ENCODE data around the gene SPI1.

The SPI1 gene

DNA sequence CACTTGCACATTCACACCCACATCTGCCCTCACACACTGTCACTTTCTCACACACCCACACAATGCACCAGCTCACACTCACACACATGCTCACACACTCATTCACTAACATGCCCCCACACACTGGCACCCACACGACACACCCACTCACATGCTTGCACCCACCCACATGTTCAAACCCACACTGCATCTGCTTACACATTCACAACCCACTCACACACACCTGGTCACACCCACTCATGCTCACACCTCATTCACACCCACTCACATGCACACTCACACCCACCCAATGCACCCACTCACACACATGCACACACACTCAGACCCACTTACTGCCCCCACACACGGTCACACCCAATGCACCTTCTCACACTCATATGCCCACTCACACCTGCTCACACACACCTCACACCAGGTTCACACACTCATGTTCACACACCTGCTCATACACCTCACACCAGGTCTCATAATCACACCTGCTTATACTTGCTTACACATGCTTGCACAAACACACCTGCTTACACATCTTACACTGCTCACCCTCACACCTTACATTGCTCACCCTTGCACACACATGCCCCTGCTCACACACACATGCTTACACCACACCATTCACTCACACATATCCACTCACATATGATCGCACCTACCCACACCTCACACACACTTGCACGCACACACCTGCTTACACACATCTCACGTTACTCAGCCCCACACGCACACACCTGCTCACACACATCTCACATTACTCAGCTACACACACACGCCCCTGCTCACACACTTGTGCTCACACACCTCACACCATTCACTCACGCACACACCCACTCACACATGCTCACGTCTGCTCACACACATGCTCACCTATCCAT is 22.0 kb downstream of the SPI1 start:
- no peak for DNase-seq

DNA sequence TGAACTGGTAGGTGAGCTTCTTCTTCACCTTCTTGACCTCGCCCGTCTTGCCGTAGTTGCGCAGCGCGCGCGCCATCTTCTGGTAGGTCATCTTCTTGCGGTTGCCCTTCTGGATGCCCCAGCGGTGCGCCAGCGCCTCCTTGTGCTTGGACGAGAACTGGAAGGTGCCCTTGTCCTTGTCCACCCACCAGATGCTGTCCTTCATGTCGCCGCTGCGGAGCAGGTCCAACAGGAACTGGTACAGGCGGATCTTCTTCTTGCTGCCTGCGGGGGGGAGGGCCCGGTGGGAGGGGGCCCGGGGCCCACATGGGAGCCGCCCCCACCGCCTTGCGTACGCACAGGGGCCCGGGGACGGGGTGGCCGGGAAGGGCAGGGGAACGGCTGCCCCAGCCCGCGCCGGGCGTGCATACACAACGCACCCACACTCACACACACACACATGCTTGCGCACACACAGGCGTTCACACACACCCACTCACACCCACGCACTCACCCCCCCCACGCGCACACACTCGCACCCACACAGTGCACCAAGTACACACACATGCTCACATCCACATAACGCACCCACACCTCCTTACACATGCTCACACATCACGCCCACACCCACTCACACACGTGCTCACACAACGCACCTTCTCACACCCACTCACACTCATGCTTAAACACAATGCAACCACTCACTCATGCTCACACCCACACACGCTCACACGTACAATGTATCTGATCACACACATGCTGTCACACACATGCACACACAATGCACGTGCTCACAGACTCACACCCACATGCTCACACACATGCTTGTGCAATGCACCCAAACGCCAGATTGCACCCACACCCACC is 22.8 kb downstream of the SPI1 start:
- DNase-seq: peak; percentile 91

DNA sequence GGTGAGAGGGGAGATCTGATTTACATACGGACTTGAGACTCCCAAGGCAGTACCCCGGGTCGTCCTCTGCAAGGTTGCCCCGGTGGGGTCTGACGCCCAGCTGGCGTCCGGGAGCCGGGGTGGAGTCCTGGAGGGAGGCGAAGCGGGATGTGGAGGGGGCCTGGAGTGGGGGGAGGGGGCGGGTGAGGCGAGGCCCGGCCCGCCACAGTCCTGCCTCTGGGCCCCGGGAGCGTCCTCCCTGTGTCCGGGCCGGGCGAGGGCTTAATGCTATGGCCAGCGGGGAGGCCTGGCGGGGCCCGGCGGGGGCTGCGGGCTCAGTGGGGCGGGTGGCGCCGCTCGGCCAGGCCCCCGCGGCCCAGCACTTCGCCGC is 23.4 kb downstream of the SPI1 start:
- peak; percentile 17 for DNase-seq

DNA sequence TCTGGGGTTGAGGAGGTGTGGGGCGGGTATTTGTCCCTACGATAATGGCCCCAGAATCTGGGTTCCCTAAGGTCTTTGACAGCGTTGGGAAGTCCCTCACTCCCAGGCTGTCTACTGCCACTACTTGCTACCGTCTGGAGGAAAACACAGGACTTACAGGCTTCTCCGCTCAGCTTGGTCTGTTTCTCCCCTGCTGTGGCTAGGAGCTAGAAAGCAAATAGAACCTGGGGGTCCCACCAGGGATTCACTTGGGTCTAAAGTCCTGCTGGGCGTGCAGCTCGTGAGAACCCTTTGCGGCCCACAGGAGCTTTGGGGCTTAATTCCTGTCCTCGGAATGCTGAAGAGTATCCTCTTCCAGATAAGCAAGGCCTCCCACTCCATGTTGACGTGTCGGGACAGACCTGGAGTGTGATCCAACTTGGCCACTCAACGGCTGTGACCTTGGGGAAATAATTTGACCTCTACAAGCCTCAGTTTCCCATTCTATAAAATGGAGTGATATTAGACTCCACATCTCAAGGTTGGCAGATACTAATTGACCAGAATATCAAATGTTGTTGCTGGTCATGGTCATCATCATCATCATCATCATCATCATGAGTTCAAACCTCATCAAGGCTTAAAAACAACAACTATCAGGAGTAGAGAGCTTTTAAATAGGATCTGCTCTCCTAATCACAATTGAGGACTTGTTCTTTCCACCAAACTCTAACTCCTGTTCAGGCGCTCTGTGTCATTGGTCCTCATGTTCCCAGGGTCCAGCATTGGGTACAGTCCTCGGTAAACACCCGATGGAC is 24.2 kb downstream of the SPI1 start:
- DNase-seq: no peak

DNA sequence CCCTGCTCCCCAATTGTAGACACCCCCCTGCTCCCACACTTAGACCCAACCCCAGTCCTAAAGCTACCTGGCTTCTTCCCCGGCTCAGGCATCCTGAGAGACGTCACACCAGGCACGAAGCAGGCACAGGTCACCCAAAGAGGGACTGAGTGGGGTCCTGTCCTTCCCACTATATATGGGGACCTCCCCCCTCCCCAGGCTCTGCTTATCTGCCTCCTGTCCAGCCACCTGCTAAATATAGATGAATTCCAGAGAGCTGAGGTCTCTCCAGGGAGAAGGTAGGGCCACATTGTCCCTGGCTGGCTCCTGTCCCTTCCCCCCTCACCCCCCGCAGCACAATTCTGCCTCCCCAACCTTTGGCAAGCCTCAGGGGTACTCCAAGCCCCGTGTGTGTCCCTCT is 25.8 kb downstream of the SPI1 start, which contains the start of gene MYBPC3:
Gene MYBPC3, minus strand, starts transcription at position 147 of the 400 bp plus-strand sequence. Its CDS starts 55 bp downstream, at position 92.
- no peak for DNase-seq

DNA sequence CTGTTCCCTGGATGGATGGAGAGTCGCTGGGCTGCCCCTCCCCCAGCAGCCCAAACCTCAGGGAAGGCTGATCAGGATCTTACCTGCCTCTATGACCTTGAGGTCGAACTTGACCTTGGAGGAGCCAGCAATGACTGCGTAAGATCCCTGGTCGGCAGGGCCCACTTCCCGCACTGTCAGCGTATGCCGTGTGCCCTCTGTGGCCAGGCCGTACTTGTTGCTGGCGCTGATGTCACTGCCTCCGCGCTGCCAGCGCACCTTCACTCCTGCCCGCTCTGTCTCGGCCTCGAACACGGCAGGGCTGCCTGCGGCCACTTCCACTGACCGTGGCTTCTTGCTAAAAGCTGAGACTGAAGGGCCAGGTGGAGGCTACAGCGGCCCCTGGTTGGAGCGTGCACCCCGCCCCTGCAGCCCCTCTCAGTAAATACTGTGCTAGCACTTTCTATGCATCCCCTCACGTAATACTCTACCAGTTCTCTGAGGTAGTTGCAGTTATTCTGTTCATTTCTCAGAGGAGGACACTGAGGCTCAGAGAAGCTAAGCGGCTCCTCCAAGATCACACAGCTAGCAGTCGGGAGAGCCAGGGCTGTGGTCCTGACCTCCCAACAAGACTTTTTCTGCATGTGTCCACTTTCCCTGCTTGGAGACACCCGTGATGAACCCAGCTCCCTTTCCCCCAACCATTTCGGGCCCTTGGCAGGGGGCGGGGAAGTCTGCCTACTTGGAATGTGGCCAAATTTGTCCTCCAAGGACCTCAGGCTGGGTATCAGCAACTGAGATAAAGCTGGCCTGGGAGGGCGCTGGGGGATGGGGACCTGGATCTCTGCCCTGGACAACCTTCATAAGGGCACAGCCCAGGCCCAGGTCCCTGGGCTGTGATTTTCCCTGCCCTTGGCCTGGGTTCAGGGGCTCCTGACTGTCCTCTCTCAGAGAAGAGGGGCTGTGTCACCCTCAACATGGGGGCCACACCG is 26.9 kb downstream of the SPI1 start:
- DNase-seq: no peak

DNA sequence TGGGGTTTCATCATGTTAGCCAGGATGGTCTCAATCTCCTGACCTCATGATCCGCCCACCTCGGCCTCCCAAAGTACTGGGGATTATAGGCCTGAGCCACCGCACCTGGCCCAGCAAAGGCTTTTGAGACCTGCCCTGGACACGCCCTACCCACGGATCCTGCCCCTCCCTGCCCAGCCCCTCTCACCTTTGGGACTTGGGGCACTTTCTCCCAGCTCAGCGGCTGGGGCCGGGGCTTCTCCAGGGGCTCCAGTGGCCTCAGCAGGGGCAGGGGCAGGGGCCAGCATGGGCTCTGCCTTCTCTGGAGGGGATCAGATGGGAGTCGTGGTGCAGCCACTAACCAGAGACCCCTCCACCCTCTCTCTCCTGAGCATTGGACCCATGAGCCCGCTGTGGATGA is 28.0 kb downstream of the SPI1 start:
- no peak for DNase-seq

DNA sequence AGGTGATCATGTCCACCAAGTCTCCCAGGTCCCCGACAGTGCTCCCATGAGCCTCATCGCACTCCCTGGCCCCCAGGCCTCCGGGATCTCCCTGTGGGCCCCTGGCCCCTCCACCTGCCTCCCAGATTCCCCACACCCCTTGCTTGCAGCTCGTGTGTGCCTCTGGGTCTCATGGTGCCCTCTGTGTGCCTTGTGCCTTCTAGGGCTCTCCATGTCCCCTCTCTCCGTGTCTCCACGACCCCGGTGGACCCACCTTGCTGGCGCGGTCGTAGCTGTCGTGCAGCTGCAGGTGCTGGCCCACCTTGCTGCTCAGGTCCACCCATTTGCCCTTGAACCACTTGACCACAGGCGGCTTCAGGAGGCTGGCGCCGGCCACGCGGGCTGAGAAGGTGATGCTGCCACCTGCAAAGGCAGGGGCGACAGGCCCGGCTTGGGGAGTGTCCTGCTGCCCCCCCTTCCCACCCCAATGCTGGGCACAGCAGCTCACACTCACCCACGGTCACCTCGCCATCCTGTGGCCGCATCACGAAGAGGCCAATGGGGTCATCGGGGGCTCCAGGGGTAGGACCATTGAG is 28.7 kb downstream of the SPI1 start:
- DNase-seq: no peak

DNA sequence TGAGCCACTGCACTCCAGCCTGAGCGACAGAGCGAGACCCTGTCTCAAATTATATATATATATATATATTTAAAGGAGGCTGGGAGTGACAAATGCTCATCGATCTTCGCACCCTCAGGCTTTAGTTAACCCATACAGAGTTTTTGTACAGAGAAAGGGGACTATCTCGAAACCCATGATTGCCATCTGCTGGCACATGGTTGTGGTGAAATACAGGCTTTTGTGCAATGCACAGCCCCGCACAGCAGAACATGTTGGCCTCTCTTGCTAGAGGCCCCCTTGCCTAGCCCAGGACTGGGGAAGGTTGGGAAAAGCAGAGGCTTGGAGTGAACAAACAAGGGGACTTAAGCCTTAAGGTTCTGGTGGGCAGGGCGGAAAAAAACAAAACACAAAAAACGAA is 29.5 kb downstream of the SPI1 start:
- peak; percentile 10 for DNase-seq

DNA sequence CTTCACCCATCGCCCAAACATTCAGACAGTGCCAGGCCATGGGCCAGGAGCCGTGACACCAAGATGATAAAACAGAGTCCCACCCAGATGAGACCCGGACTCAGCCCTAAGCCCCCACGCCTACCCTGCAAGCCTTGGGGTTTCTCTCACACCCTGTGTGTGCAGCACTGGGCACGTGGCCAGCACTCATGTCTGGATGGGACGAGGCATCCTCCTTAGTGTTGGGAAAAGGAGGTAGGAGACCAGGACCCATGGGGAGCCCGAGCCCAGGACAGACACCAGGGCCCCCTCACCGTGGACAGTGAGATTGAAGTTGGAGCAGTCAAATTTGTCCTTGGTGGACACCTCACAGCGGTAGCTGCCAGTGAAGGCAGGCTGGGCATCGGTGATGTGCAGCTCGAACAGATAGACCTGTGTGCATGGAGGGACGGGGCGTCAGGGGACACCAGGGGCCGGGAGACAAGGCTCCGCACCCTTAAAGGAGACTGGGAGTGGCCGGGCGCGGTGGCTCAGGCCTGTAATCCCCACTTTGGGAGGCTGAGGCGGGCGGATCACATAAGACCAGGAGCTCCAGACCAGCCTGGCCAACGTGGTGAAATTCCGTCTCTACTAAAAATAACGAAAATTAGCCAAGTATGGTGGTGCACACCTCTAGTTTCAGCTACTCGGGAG is 30.1 kb downstream of the SPI1 start:
- DNase-seq: no peak

DNA sequence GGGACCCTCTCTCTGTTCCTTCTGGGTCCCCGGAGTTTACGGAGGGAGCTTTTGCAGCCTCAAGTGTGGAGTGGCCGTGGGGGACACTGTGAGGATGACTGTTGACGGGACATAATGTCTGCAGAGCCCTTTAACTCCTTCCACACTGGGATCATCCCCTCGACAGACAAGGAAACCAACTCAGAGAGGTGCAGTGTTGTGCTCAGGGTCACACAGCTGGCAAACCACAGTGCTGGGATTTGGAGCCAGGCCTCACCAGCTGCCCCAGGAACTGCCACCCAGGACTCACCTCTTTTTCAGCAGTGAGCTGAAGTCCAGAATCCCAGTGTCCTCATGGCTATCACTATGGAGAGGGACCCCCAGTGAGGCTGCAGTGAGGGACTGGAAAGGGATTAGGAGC is 31.2 kb downstream of the SPI1 start:
- no peak for DNase-seq

DNA sequence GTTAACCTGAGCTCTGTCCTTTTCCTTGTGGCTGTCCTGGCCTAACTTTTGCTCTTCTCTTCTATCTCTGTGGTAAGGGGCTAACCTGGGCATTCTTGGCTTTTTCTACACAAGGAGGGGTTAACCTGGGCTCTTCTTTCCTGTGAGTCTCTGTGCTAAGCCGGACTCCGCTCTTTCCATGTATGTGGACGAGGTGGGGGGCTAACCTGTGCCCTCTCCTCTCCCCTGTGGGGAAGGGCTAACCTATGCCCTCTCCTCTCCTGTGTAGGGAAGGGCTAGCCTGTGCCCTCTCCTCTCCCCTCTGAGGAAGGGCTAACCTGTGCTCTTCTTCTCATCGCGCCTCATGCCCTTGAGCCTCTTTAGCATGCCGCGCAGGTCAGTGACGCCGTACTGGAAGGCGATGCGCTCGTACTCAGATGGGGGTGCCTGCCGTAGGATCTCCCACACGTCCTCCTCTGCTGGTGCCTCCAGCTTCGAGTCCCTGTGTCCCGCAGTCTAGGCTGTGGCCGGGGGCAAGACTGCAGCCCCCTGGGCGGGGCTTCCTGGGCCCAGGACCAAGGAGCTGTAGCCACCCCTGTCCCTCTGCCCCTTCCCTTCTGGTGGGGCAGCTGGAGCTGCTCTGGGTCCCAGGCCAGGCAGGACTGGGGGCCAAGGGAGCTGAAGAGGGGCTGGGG is 32.3 kb downstream of the SPI1 start:
- no peak for DNase-seq

DNA sequence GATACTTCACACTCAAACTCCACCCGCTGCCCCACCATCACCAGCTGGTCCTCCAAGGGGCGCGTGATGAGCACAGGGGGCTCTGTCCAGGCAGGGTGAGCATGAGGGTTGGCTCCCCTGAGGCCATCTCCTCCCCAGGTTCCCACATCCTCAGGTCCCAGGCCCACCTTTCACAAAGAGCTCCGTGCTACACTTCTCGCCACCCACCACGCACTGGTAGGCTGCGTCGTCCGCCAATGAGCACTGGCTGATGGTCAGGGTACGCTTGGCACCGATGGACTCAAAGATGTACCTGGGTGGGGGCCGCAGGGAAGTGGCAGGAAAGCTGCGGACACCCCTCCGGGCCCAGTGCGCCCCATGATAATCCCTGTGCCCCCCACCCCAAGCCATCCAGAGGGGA is 35.5 kb downstream of the SPI1 start:
- DNase-seq: no peak

DNA sequence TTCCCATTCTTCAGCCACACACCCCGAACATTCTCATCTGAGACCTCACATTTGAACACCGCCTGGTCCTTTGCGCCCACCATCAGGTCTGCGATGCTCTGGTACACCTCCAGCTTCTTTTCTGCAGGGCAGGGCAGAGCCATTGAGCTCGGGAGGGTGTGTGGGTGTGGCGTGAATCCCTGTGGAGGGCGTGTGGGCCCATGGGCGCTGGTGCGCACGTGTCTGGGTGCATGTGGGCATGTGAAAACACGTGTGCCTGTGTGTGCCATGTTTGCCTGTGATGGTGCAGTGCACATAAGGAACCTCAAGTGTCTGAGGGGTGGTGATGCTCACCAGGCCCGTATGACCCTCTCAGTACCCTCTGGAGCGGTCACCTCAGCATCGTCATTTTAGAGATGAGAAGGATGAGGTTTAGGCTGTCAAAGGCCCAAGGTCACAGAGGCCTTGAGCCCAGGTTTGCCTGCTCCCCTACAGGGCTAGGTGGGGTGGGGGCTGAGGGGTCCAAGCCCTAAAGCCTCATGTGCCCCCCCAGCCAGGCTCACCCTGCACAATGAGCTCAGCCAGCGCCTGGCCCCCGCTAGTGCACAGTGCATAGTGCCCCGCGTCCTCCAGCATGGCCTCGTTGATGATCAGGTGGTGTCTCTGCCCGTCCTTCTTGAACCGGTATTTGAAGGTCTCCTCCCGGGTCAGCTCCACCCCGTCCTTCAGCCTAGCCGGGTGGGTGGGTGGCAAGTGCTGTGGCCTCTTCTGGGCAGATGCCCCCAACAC is 36.1 kb downstream of the SPI1 start:
- DNase-seq: no peak

DNA sequence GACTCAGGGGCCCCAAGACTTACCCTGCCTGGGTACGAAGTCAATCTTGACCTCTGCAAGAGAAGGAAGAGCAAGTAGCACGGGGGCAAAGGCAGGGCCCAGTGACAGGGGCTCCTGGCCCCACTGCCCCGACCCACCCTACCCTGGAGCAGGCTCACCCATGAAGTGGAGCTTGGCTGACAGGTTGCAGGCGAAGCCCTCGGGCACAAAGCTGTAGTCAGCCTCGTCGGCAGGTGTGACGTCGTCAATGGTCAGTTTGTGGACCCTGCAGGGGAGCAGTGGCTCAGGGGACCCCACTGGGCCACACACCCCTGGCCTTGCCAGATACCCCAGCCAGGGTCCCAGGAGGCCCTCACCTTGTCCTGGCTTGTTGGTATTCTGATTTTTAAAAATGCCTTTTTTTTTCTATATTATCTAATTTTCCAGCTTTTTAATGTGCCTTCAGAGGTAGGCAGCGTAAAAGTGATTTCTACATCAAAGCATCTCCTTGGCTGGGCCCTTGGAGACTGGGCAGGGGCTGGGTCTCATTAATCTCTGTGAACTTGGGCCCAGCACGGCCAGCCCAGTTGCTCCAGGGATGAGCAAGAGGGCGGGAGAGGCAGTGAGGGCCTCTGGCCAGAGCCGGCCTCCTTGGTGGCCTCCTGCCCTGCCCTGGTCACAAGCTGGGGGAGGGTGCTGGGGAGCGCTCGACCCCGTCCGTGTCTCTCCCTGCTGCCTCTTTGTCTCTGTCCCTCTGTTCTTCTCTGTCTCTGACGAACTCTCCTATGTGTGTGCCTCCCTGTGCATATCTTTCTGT is 37.2 kb downstream of the SPI1 start:
- DNase-seq: no peak

DNA sequence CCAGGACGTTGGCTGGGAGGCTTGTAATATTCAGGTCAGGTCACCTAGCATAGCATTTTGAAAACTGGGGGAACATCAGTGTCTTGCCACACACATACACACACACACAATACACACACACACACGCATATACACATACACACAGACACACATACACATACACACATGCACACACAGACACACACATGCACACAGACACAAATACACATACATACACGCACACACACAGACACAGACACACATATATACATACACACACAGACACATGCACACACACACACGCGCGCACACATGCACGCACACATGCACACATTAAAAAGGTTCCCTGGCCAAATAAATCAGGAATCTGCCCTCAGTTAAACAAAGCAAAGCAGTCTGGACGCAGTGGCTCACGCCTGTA is 38.3 kb downstream of the SPI1 start:
- DNase-seq: no peak

DNA sequence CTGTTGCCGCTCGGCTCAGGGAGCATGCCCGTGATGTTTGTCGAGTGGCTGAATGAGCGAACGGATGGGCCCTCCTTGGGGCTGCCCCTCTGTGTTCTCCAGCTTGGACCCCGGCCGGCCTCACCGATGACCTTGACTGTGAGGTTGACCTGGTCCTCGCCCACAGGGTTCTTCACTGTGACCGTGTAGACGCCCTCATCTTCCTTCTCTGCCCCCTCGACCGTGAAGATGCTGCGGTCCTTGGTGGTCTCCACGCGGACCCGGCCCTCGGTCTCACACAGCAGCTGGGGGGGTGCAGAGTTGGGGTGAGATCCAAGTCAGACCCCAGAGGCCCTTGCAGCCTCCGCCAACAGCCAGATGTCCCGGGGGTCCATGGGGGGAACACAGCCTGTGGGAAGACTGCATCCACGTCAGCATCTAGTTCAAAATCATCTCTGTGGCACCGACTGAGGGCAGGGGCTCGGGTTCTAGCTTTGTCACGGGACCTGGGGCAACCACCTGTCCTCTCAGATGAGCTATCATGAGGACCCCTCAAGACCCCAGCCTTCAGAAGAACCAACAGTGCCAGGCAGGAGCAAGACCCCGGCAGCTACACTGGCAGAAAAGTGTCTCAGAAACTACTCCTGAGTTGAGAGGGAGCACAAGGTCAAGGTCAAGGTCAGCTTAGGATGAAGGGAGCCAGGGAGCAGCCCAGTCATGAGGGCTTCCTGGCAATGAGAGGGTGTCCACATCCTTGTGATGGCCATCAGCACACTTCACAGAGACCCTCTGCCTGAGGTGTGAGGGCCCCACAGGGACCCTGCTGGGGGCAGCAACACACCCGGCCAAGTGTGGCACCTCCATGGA is 39.7 kb downstream of the SPI1 start:
- no peak for DNase-seq
